GM12878 (cell line): Measurements from ENCODE around the gene TMBIM1. TPM values are rescaled to one million over a fixed set of nuclear protein-coding genes. Genes with fewer than 3 reads are reported as not detected.

Experiments
- ATAC-seq: fragments of 200-7000 bp; cut with Tn5 transposase; 3 replicates; pipeline ENCODE4 v1.9.1; 2020; ENCODE audit warnings: mild to moderate bottlenecking, moderate library complexity
- BruUV-seq: library from RNA; stranded (reverse); fragments of 400-500 nt; replicated peaks from 2 replicates; lab custom pipeline; 2021; lab: Mats Ljungman, UMichigan
- CTCF ChIA-PET: fragments of 300-600 bp; sonication (Branson Sonifier 250); formaldehyde crosslinking; extraction: SDS; loops from one replicate; lab custom pipeline; 2021; ENCODE audit warnings: inconsistent platforms; lab: Yijun Ruan, JAX
- POLR2A ChIA-PET: fragments of 350-600 bp; formaldehyde crosslinking; extraction: SDS; loops from one replicate; lab custom pipeline; 2021; ENCODE audit warnings: inconsistent platforms; lab: Charles Lee
- RAD21 ChIA-PET: fragments of 300-600 bp; sonication (Branson Sonifier 250); formaldehyde crosslinking; loops from one replicate; lab custom pipeline; 2023; ENCODE audit warnings: antibody characterized with exemption; ENCODE audit not compliant: unreplicated experiment; lab: Charles Lee
- SMC1A ChIA-PET: fragments of 300-600 bp; sonication (Branson Sonifier 250); formaldehyde crosslinking; loops from one replicate; lab custom pipeline; 2023; ENCODE audit not compliant: unreplicated experiment, uncharacterized antibody; lab: Charles Lee
- DNase-seq: peaks from one replicate; pipeline ENCODE4 v3.0.0-alpha.2; 2011; ENCODE audit warnings: low read depth, low spot score
- FAIRE-seq: peaks from 3 replicates; lab custom pipeline; 2011; peaks lifted over from hg19 to GRCh38; lab: Jason Lieb, UNC
- H2AFZ ChIP-seq: 2 replicates; pipeline ENCODE4 v1.6.0; 2011; ENCODE audit warnings: low read depth, low read length, control low read depth; ENCODE audit not compliant: control insufficient read depth
- H3K27ac ChIP-seq: 2 replicates; pipeline ENCODE4 v1.5.1; 2011; ENCODE audit warnings: control low read depth; ENCODE audit not compliant: control insufficient read depth, insufficient read depth
- H3K27me3 ChIP-seq, 2 experiments: replicated peaks in 1 of 2; 2 replicates each; pipeline versions ENCODE4 v1.6.0 to v1.6.1; 2011; ENCODE audit warnings: low read length in 1 of 2; ENCODE audit not compliant: control insufficient read depth in 2 of 2, insufficient read depth in 2 of 2
- H3K36me3 ChIP-seq, 2 experiments: 2 replicates each; pipeline ENCODE4 v1.5.1; 2011; ENCODE audit warnings: low read length in 1 of 2; ENCODE audit not compliant: control insufficient read depth in 2 of 2, insufficient read depth in 2 of 2
- H3K4me1 ChIP-seq: 2 replicates; pipeline ENCODE4 v1.6.1; 2011; ENCODE audit warnings: mild to moderate bottlenecking, low read length, moderate library complexity, mixed read lengths; ENCODE audit not compliant: control insufficient read depth, insufficient read depth
- H3K4me2 ChIP-seq: 2 replicates; pipeline ENCODE4 v1.6.0; 2011; ENCODE audit warnings: control low read depth; ENCODE audit not compliant: control insufficient read depth, insufficient read depth
- H3K4me3 ChIP-seq: fragments of 200-600 bp; sonication (generic); 2 replicates; pipeline ENCODE4 v1.5.1; 2016
- H3K79me2 ChIP-seq: 2 replicates; pipeline ENCODE4 v1.6.0; 2011; ENCODE audit warnings: low read length; ENCODE audit not compliant: control insufficient read depth, insufficient read depth
- H3K9ac ChIP-seq: 2 replicates; pipeline ENCODE4 v1.8.0; 2011; ENCODE audit warnings: low read length, control low read depth, mixed read lengths; ENCODE audit not compliant: control insufficient read depth, insufficient read depth
- H3K9me3 ChIP-seq: replicated peaks from 3 replicates; pipeline ENCODE4 v1.5.1; 2011; ENCODE audit warnings: mild to moderate bottlenecking, low read length; ENCODE audit not compliant: control insufficient read depth, insufficient read depth
- H4K20me1 ChIP-seq: 2 replicates; pipeline ENCODE4 v1.6.0; 2011; ENCODE audit not compliant: control insufficient read depth, insufficient read depth
- BCLAF1 ChIP-seq: fragments of 450-650 bp; IDR thresholded peaks from 2 replicates; pipeline ENCODE4 v1.6.1; 2017; ENCODE audit warnings: antibody characterized with exemption, mild to moderate bottlenecking, moderate library complexity
- HCFC1 ChIP-seq: fragments of 150-350 bp; IDR thresholded peaks from 2 replicates; pipeline ENCODE4 v1.6.1; 2014; ENCODE audit warnings: low read length
- MAX ChIP-seq: IDR thresholded peaks from 2 replicates; pipeline ENCODE4 v1.6.1; 2012; ENCODE audit warnings: low read depth, low read length, improper control_type of control experiment
- STAT1 ChIP-seq: fragments of 450-650 bp; conservative IDR thresholded peaks from 2 replicates; pipeline ENCODE4 v1.6.1; 2014; ENCODE audit warnings: antibody characterized with exemption, mild to moderate bottlenecking
- ZNF274 ChIP-seq: IDR thresholded peaks from one replicate; pipeline ENCODE4 v1.8.0; 2011; ENCODE audit not compliant: insufficient read length, insufficient read depth
- WGBS: methylation state at CpG from one replicate; pipeline ENCODE4 v1.1.6; 2016; ENCODE audit warnings: low lambda C conversion rate; ENCODE audit not compliant: insufficient replicate concordance, insufficient coverage; ENCODE audit errors: missing lambda C conversion rate; 5-methylcytosine and 5-hydroxymethylcytosine counted together
- in situ Hi-C: fragments of 300-500 bp; cut with MboI; formaldehyde crosslinking; loops from 9 replicates; pipeline ENCODE4 v1.14.3; 2018; ENCODE audit warnings: mixed read lengths
- intact Hi-C: fragments of 100-400 bp; cut with micrococcal nuclease; formaldehyde crosslinking; loops from one replicate; pipeline ENCODE4 v1.14.2; 2022; ENCODE audit not compliant: unreplicated experiment
- polyA plus RNA-seq, 11 experiments: library from polyadenylated mRNA; depleted of rRNA in 4 of 11; unstranded in 6 of 11; stranded (reverse) in 5 of 11; fragments of >200 nt; fragmentation: Nextera tagmentation in 4 of 11; fragmentation: Illumina TruSeq in 1 of 11; extraction: Ambion mirVana in 4 of 11; extraction: Trizol in 1 of 11; gene quantifications; 1 replicate in 1 of 11; 2 replicates in 10 of 11; pipeline versions ENCODE4 v1.2.1 to v1.2.3, GENCODE V29; 2011 to 2016; ENCODE audit warnings: inconsistent platforms in 2 of 11, missing spikeins in 2 of 11, low read depth in 1 of 11
- total RNA-seq, 4 experiments: library from RNA; depleted of rRNA in 3 of 4; stranded (reverse); fragments of >200 nt in 3 of 4; fragmentation: Illumina TruSeq in 1 of 4; extraction: Trizol in 1 of 4; gene quantifications; 2 replicates each; pipeline versions ENCODE4 v1.2.1 to v1.2.3, GENCODE V29; 2013 to 2021

TMBIM1 gene
- total and polyA plus RNA-seq, 10 of the 15 experiments (the other 5 are each of a cell fraction or from before 2014, with no cell fraction given), result 6.1 to 38.3 (median 26.2) TPM

- no peak for TF ChIP-seq STAT1
- no peak for TF ChIP-seq BCLAF1
- no peak for TF ChIP-seq HCFC1
- TF ChIP-seq, all 136 proteins: peak for 0
These were observed 14.0 kb upstream of the TMBIM1 start (continued) for GRCh38 chr2:218306184-218306920.

GRCh38 chr2:218305383-218305782, 13.1 kb upstream of the TMBIM1 start:
- H4K20me1 ChIP-seq, result no peaks in the 10 kb centered on the region
- WGBS, result 17% methylated on average over 5 of the region's 5 CpGs
- FAIRE-seq, result no peak
- in situ Hi-C loops, result no loop called here
- H3K9ac ChIP-seq, result no peak overlapping the region
- H3K27ac ChIP-seq, result no peak overlapping the region
- no peak overlapping the region for H2AFZ ChIP-seq
- ChIA-PET RAD21 (interaction anchor here (2.2 kb wide), 1 partner anchor 51 kb away, joined by 8 read pairs; the partner anchor contains the start of gene CATIP), SMC1A (interaction anchor here (5.4 kb wide), 1 partner anchor 52 kb away, joined by 70 read pairs; the partner anchor contains the start of gene CATIP), POLR2A (no interaction called here)
- no peaks in the 10 kb centered on the region for H3K36me3 ChIP-seq
- H3K4me1 ChIP-seq, result no peaks in the 10 kb centered on the region
- no peak overlapping the region for H3K4me3 ChIP-seq
- no peaks in the 10 kb centered on the region for H3K79me2 ChIP-seq
- H3K9me3 ChIP-seq, result no peaks in the 10 kb centered on the region
- no peak for TF ChIP-seq MAX
- no peak for TF ChIP-seq ZNF274
- TF ChIP-seq, all 136 proteins: peak for 0
- intact Hi-C loops, result no loop called here
- DNase-seq (no peak), ATAC-seq (no peak)
- Histone ChIP-seq H3K4me2 (no peak overlapping the region), H3K27me3 (no peaks in the 10 kb centered on the region)
- CTCF ChIA-PET, result interaction anchor here (2.4 to 8.5 kb wide), 3 partner anchors 24 to 51 kb away, joined by 6 to 138 read pairs (median 6); partner anchors contain the start of gene CATIP
- no TSS peak for BruUV-seq
